ENCODE measurements around the gene OR2C3. TPM values are rescaled to one million over a fixed set of nuclear protein-coding genes. Genes with fewer than 3 reads are reported as not detected.
"Not testable (repeated sequence)": the region's sequence is repeated elsewhere in the genome, so short reads cannot be mapped to it uniquely, and the experiment has no call there.

The OR2C3 gene
- total RNA-seq, 4 donors from 2014 or later, result not detected

DNA sequence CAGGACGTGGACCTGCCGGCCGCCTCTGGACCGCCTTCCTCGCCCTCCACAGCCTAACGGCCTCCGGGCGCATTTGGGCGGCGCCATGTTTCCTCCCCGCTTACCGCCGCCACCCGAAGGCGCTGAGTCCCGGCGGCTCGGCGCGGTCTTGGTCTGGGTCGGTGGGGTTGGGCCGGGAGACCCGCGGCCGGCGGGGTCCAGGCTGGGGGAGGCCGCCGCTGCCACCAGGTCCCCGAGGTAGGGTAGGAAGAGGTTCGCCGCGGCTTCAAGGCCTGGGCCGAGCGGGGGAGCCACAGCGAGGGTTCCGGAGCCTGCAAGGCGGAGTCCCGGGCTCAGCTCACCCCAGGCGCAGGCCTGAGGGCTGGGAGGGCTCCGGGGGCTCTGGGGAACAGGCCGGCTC, 5.5 kb downstream of the OR2C3 start:
- 58 to 75% methylated on average over 33 to 41 of the region's 41 CpGs for WGBS, 2 donors
- no peak overlapping the region for H3K4me3 ChIP-seq (ENCODE audit: low read depth, poor library complexity, severe bottlenecking)
- TF ChIP-seq, protein P1, sequence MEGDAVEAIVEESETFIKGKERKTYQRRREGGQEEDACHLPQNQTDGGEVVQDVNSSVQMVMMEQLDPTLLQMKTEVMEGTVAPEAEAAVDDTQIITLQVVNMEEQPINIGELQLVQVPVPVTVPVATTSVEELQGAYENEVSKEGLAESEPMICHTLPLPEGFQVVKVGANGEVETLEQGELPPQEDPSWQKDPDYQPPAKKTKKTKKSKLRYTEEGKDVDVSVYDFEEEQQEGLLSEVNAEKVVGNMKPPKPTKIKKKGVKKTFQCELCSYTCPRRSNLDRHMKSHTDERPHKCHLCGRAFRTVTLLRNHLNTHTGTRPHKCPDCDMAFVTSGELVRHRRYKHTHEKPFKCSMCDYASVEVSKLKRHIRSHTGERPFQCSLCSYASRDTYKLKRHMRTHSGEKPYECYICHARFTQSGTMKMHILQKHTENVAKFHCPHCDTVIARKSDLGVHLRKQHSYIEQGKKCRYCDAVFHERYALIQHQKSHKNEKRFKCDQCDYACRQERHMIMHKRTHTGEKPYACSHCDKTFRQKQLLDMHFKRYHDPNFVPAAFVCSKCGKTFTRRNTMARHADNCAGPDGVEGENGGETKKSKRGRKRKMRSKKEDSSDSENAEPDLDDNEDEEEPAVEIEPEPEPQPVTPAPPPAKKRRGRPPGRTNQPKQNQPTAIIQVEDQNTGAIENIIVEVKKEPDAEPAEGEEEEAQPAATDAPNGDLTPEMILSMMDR (IDR thresholded peaks at IDR 0.05), result no peak
- no peak for TF ChIP-seq POLR2A (IDR thresholded peaks at IDR 0.05)
- DNase-seq (ENCODE audit: low spot score in 2 of 2), result no peak
- intact Hi-C loops (cut with DNase I; ENCODE audit: low total_unique reads), result loop anchor here (5.0 kb wide), 1 partner anchor 1678 kb away; no protein-coding TSS in a partner anchor

GRCh38 chr1:247529771-247530355, 6.4 kb downstream of the OR2C3 start:
- intact Hi-C loops (cut with DNase I; ENCODE audit: low total_unique reads), result loop anchor here (5.0 kb wide), 1 partner anchor 1678 kb away; no protein-coding TSS in a partner anchor
- WGBS, 2 donors, result 76 to 78% methylated on average over 1 of the region's 1 CpG
- H3K4me3 ChIP-seq (ENCODE audit: low read depth, poor library complexity, severe bottlenecking), result no peak overlapping the region
- DNase-seq (ENCODE audit: low spot score in 2 of 2), result no peak
- no peak for TF ChIP-seq POLR2A (IDR thresholded peaks at IDR 0.05)
- TF ChIP-seq, protein P1 (IDR thresholded peaks at IDR 0.05), result no peak

DNA sequence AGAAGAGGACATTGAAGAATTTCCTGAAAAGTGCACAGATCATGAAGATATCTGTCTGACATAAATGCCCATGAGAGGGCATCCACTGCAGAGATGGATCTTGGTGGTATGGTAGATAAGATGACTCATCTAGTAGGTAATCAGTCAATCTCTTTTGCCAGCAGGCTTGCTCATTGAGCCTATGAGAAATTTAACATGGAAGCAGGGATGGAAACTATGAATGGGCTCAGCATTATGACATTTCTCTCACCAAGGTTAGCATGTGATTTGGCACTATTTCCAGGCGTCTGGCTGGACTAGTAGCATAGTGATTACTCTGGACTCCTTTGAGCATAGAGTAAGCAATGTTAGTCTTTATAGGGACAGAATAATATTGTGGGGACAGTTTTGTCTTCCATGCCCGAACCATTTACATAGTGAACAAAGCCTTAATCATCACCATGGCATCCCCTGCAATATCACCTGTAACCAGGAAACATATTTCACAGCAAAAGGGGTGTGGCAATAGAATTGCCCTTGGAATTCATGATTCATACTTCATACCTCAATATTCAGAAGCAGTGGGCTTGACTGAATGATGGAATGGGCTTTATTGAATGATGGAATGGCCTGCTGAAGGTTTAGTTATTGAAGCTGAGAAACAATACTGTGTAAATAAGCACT, 7.3 kb downstream of the OR2C3 start:
- TF ChIP-seq POLR2A (IDR thresholded peaks at IDR 0.05), result no peak
- TF ChIP-seq, protein P1 (IDR thresholded peaks at IDR 0.05), result no peak
- DNase-seq (ENCODE audit: low spot score in 2 of 2), result no peak

DNA sequence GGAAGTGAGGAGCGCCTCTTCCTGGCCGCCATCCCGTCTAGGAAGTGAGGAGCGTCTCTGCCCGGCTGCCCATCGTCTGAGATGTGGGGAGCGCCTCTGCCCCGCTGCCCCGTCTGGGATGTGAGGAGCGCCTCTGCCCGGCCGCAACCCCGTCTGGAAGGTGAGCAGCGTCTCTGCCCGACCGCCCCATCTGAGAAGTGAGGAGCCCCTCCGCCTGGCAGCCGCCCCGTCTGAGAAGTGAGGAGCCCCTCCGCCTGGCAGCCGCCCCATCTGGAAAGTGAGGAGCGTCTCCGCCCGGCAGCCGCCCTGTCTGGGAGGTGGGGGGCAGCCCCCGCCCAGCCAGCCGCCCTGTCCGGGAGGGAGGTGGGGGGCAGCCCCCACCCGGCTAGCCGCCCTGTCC, 14.4 kb downstream of the OR2C3 start:
- intact Hi-C loops (cut with DNase I; ENCODE audit: low total_unique reads); DNase-seq (ENCODE audit: low spot score in 2 of 2): not testable (repeated sequence)

More for the DNA sequence above, 7.3 kb downstream of the OR2C3 start:
- WGBS, 2 donors, result 66 to 71% methylated on average over 2 of the region's 2 CpGs
- H3K4me3 ChIP-seq (ENCODE audit: low read depth, poor library complexity, severe bottlenecking), result no peak overlapping the region
- intact Hi-C loops (cut with DNase I; ENCODE audit: low total_unique reads), result no loop called here

GRCh38 chr1:247518613-247518891, 17.7 kb downstream of the OR2C3 start:
- H3K4me3 ChIP-seq (ENCODE audit: low read depth, poor library complexity, severe bottlenecking), result no peak overlapping the region
- TF ChIP-seq, protein P1 (IDR thresholded peaks at IDR 0.05), result no peak
- TF ChIP-seq POLR2A (IDR thresholded peaks at IDR 0.05), result no peak
- WGBS, 2 donors, result 79 to 88% methylated on average over 19 of the region's 19 CpGs
- intact Hi-C loops (cut with DNase I; ENCODE audit: low total_unique reads), result no loop called here
- DNase-seq (ENCODE audit: low spot score in 2 of 2), result no peak

More for the DNA sequence above, 14.4 kb downstream of the OR2C3 start:
- H3K4me3 ChIP-seq (ENCODE audit: low read depth, poor library complexity, severe bottlenecking), result not testable (repeated sequence)
- WGBS, 2 donors, result 90 to 95% methylated on average over 11 of the region's 30 CpGs

GRCh38 chr1:247517795-247518612, 18.2 kb downstream of the OR2C3 start:
- intact Hi-C loops (cut with DNase I; ENCODE audit: low total_unique reads), result no loop called here
- no peak for DNase-seq (ENCODE audit: low spot score in 2 of 2)
- TF ChIP-seq, protein P1 (IDR thresholded peaks at IDR 0.05), result no peak
- no peak for TF ChIP-seq POLR2A (IDR thresholded peaks at IDR 0.05)
- H3K4me3 ChIP-seq (ENCODE audit: low read depth, poor library complexity, severe bottlenecking), result no peak overlapping the region
- 71 to 79% methylated on average over 37 to 65 of the region's 72 CpGs for WGBS, 2 donors
